ENCODE measurements around the gene IRGC.

DNA sequence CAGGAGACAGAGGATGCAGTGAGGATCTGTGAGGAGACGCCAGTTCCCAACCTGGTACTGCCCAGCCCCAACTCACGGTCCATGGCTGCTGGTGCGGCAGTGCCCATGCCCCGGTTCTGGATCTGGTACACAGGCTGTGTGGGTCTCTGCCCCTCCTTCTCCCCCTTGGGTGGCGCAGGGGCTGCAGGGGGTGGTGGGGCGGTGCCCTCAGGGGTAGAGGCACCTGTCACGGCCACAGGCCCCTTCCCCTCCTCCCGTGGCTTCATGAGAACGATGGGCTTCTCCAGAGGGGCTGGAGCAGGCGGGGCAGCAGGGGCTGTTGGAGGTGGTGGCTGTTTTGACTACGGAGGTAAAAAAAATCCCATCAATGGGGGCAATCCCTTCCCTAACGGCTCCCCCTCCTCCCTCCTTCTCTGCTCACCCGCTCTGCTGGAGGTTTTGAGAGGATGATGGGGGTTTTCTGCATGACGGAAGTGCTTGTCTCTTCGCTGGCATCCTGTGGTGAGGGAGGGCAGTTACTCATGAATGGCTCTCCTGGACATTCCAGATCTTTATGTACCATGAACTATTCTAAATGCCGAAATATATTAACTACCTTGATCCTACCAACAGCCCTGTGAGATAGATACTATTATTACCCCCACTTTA lies 31.8 kb downstream of the IRGC start:
- TF ChIP-seq, protein P1, sequence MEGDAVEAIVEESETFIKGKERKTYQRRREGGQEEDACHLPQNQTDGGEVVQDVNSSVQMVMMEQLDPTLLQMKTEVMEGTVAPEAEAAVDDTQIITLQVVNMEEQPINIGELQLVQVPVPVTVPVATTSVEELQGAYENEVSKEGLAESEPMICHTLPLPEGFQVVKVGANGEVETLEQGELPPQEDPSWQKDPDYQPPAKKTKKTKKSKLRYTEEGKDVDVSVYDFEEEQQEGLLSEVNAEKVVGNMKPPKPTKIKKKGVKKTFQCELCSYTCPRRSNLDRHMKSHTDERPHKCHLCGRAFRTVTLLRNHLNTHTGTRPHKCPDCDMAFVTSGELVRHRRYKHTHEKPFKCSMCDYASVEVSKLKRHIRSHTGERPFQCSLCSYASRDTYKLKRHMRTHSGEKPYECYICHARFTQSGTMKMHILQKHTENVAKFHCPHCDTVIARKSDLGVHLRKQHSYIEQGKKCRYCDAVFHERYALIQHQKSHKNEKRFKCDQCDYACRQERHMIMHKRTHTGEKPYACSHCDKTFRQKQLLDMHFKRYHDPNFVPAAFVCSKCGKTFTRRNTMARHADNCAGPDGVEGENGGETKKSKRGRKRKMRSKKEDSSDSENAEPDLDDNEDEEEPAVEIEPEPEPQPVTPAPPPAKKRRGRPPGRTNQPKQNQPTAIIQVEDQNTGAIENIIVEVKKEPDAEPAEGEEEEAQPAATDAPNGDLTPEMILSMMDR (IDR thresholded peaks at IDR 0.05): no peak
- TF ChIP-seq POLR2A (IDR thresholded peaks at IDR 0.05): no peak
- TF ChIP-seq EP300 (IDR thresholded peaks at IDR 0.05): no peak
